Measurements from ENCODE around the gene VPS16.
"Not testable (repeated sequence)": the region's sequence is repeated elsewhere in the genome, so short reads cannot be mapped to it uniquely, and the experiment has no call there.

VPS16 gene

GRCh38 chr20:2872459-2873009, 32.0 kb downstream of the VPS16 start:
- DNase-seq: peak; percentile 86

GRCh38 chr20:2873010-2873746, 32.6 kb downstream of the VPS16 start, which contains the start of gene PTPRA:
TSS of gene PTPRA (plus strand) at chr20:2873481. CDS start at chr20:2964278, 90,797 bp downstream.
- peak; percentile 91 for DNase-seq

DNA sequence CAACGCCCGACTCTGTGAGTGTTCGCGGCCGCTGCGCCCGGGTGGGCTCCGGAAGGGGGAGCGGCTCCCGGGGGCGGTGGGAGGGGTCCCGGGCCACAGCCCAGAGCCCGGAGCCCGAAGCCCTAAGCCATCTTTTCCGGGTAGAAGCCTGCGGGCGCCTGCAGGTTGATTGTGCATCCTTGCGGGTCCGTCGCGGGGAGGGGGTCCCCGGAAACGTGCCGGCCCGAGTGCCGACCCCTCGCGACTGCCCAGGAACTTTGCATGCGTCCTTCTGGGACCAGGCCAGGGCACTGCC, 33.1 kb downstream of the VPS16 start:
- DNase-seq: peak; percentile 71

GRCh38 chr20:2874456-2874855, 33.9 kb downstream of the VPS16 start:
- DNase-seq: peak; percentile 24

DNA sequence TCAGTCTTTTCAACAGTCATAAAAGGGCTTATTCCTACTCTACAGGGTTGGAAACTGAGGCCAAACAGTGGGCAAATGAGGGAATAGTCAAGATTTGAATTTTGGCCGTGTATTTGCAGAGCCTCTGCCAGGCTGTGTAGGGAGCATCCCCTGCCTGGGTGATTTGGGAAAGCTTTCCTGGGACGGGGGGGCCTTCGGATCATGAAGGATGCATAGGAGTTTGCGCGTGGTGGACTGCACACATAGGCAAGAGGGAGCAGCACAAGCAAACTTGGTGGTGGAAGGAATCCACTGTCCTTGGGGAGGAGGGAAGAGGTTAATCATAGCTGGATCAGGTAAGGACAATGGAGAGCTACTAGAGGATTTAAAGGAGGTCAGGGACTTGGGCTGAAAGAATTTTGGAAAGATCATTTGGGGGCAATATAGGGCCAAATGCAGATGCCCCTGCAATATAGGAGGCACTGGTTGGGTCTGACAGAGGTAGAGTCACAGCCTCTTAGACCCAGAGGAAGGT, 35.2 kb downstream of the VPS16 start:
- no peak for DNase-seq

DNA sequence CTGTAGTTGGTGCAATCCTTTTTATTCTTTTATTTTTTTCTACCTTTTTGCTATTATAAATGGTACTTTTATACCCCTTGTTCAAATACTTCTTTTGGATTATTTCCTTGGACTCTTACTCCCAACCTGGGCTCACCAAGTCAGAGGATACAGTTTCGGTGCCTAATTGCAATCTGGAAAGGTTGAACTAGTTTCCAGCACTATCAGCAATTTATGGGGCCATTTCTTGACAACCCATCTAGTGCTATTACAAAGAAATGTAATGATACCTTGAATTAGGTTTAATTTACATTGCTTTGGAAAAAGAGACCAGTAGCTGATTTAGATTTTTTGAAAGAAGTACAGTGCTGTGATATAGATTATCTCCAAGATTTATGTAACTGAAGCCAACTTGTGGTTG, 38.0 kb downstream of the VPS16 start:
- DNase-seq: no peak

- DNase-seq: no peak
Observed at GRCh38 chr20:2879146-2879545, 38.6 kb downstream of the VPS16 start.

DNA sequence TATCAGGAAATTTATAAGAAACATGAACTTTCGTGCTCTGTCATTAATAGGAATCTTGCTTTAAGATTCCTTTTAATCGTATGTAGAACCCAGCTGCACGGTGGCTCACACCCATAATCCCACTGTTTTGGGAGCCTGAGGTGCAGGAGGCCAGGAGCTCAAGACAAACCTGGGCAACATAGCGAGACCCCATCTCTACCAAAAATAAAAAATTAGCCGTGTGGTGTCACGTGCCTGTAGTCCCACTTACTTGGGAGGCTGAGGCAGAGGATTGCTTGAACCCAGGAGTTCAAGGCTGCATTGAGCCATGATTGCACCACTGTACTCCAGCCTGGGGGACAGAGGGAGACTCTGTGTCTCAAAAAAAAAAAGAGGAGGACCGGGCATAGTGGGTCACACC, 40.1 kb downstream of the VPS16 start:
- no peak for DNase-seq

DNA sequence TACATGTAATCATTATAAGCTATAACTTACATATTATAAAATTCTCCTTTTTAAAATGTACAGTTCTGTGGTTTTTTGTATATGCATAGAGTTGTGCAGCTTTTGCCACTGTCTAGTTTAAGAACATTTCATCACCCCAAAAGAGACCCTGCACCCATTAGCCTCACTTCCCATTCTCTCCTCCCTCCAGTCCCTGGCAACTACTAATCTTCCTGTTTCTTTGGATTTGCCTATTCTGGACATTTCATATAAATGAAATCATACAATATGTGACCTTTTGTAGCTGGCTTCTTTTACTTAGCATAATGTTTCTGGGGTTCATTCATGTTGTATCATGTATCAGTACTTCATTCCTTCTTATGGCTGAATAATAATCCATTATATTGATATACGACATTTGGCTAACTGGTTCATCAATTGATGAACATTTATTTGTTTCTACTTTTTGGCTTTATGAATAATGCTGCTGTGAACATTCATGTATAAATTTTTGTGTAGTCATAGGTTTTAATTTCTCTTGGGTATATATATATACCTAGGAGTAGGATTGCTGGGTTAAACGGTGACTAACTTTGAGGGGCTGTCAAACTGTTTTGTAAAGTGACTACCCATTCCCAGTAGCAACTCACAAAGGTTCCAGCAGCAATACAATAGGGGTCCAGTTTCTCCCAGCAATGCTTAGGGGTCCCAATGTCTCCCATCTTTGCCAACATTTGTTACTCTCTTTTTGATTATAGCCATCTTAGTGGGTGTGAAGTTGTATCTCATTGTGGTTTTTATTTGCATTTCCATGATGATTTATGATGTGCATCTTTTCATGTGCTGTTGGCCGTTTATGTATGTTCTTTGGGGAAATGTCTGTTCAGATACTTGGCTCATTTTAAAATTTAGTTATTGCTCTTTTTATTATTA, 43.4 kb downstream of the VPS16 start:
- no peak for DNase-seq

- no peak for DNase-seq
Observed at GRCh38 chr20:2887715-2888114, 47.2 kb downstream of the VPS16 start.

DNA sequence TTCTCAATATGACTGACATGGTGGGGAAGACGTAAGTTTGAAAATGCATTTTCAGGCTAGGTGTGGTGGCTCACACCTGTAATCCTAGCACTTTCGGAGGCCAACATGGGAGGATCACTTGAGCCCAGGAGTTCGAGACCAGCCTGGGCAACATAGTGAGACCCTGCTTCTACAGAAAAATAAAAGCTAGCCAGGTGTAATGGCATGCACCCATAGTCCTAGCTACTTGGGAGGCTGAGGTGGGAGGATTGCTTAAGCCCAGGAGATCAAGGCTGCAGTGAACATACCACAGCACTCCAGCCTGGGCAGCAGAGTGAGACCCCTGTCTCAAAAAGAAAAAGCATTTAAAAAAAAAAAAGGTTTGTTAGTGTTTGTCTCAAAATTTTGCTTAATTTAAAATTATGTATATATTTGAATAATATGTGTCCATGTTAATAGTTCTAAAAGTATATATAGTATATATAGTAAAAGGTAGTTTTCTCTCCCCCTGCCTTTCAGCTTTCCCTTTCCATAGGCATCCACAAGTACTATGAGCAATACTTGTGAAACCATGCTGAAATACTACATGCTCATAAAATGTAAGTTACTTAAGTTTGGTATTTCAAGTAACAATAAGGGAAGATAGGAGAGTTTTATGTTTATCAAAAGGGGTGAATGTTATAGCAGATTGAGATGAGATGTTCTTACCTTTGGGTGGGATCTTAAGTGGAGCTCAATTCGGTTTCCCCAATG, 47.8 kb downstream of the VPS16 start:
- DNase-seq: no peak

GRCh38 chr20:2889209-2889608, 48.7 kb downstream of the VPS16 start:
- no peak for DNase-seq

- DNase-seq: no peak
Observed at GRCh38 chr20:2889797-2890196, 49.3 kb downstream of the VPS16 start.

DNA sequence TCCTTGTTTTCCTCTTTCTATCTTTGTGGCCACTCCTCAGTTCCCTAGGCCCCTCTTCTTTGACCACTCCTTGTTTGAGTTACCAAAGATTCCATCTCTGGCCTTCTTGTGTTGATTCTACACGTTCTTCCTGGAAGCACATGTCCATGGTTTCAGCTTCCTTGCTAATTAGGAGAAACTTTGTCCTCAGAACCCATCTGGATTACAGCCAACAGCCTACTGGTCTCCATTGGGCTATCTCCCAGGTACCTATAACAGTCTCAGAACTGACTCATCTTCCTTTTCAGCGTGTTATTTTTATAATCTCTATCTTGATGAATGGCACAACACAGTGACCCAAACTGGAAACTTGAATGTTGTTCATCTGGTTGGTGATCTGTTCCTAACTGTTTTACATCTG, 50.2 kb downstream of the VPS16 start:
- no peak for DNase-seq

DNA sequence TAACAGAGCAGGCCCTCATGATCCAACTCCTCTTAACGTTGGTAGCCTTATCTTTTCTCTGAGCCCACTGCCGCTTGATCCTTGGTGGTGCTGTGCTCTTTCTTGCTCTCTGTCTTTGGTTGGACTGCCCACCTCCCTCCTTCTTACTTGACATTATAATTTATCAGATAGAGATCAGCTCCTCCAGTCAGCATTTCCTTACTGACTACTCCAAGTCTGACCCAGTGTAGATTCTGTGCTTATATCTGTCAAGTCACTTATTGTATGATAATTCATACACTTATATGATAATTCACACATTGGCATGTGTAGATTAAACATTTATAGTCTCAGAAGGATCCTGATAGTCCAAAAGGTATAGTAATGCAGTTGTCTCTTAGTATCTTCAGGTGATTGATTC, 50.8 kb downstream of the VPS16 start:
- DNase-seq: no peak

DNA sequence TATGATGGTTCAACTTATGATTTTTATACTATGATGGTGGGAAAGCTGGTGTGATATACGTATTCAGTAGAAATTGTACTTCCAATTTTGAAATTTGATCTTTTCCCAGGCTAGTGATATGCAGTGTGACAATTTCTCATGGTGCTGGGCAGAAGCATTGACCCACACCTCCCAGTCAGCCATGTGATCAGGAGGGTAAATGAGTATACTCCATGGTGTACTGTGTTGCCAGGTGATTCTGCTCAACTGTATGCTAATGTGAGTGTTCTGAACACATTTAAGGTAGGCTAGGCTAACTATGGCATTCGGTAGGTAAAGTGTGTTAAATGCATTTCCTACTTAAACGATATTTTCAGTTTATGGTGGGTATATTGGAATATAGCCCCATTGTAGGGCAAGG, 51.8 kb downstream of the VPS16 start:
- no peak for DNase-seq

- DNase-seq: no peak
Observed at GRCh38 chr20:2894221-2894620, 53.7 kb downstream of the VPS16 start.

DNA sequence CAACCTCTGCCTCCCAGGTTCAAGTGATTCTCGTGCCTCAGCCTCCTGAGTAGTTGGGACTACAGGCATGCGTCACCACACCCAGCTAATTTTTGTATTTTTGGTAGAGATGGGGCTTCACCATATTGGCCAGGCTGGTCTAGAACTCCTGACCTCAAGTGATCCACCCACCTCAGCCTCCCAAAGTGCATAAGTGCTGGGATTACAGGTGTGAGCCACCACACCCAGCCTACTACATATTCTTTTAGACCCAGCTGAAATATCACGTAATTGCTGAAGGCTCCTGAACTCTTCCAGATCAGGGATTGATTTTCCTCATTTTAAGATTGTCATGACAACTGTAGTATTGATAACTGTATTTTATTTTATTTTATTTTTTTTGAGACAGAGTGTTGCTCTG, 54.6 kb downstream of the VPS16 start:
- not testable (repeated sequence) for DNase-seq

DNA sequence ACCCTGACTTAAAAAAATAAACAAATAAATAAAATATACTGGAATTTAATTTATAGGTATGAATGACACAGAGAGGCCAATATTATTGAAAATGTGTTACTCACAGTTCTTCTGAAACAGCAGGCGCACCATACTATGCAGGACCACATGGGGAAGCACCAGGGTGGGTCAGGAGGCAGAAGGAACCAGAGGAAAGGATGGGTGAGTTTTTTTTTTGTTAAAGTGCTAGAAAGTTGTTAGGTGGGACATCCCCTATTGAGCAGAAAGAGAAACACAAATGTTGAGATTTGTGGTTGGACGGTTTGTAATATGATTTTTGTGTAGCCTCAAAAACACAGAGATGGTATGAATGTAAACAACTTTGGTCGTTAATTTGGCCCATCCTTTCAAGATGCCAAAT, 58.7 kb downstream of the VPS16 start:
- DNase-seq: no peak

GRCh38 chr20:2900845-2901592, 60.5 kb downstream of the VPS16 start:
- DNase-seq: no peak

GRCh38 chr20:2902291-2902690, 61.7 kb downstream of the VPS16 start:
- no peak for DNase-seq

DNA sequence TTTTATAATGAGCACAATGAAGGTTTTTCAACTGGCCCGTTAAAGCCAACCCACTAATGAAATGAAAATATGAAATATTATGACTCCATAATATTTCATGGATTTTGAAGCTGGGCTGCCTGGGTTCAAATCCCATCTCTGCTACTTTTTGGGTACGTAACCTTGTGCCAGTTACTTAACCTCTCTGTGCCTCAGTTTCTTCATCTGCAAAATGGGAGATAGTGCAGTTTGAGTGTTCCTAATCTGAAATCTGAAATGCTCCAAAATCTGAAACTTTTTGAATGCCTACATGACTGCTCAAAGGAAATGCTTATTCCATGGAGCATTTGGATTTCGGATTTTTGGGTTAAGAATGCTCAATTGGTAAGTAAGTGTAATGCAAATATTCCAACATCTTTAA, 62.3 kb downstream of the VPS16 start:
- no peak for DNase-seq

Measured in CD4-positive, alpha-beta T cell treated with Interleukin-17A for 4 hours (primary cell).